Left hindlimb (tissue), 1 donor: Measurements from ENCODE around the gene TCEANC.

Experiments used
- DNase-seq: peaks from one replicate; pipeline ENCODE4 v3.0.0-alpha.2; 2018

Gene TCEANC

DNA sequence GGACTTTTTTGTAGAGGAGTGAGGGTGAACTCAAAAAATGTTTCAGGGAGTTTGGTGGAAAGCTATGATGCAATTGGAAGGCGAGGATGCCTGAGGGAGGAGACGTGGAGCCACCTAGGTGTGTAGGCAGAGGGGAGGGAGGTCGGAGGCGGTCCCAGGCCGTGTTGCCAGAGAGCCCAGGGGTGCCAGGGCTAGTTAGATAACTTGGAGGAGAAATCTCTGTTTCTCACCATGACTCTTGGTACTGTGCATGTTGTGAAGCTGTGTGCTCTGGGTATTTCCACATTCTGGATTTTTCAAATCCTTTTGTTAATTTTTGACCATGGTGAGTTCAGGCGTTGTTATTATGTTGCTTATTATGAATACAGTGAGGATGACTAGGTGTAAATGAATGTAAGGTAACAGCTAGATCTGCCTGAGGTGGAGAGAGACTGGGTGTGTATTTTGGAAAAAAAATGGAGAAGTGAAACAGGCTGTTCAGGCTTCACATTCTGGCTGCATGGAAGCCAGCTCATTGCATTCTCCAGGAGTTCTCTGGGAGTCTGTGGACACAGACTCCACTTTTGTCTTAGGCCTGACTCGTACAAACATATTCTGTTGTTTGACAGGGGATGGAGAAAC, 40.5 kb downstream of the TCEANC start:
- DNase-seq: no peak

DNA sequence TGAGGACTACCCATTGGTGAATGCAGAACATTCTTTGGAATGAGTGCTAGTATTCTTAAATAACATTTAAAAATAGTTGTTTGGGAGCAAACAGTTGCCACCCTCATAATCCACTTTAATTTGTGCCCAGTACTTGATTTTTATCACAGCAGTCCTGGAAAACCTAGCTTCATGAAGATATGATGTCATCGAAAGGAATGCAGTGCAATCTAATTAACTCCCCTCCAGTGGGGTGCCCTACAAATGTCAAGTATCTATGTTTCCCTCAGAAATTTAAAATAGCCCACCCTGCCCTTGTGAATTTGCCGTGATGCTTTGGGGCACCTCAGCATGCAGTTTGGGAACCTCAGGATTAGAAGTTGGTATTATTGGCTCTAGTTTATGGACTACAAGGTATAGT, 41.4 kb downstream of the TCEANC start:
- DNase-seq: no peak

GRCh38 chrX:13694983-13695382, 42.0 kb downstream of the TCEANC start:
- DNase-seq: no peak

DNA sequence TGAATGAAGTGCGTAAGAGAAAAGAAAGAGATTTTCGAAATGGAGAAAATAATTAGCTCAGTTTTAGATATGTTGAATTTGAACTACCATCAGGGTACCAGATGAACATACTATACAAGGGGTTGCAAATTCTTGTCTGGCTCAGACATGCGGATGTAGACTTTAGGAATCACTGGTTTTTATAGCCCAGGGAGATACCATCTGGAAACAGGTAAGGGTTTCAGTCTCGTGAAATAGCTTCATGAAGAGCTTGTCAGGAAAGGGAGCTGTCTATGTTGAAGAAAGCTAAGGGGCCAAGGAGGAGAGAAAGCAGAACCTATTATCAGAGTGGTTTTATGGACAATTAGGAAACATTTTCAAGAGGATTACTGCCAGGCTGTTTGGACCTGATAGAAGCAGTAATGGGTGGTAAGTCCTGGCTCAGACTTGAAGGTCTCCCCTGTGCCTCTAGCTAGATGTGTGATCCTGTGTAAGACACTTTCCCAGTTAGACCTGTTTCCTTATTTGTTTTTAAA, 42.7 kb downstream of the TCEANC start:
- DNase-seq: no peak

DNA sequence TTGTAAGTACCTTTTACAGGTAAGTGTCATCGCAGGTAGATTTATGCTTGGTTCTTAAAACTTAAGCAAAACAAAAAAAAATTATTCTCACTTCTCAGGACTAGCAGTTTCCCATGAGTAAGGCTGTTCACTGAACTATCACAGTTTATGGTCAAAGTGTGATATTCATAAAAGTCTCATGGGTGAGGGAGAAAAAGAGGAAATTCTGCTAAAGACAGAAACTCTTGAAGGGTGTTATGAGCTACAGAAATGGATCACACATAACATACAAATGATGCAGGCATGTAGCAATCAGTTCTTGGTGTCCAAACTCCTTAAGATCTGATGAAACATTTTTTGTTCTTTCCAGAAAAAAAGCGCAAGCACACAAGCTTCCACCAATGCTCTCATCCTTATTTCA, 44.5 kb downstream of the TCEANC start:
- no peak for DNase-seq

- DNase-seq: no peak
These were observed 45.0 kb downstream of the TCEANC start for GRCh38 chrX:13697976-13698375.

- no peak for DNase-seq
These were observed 45.5 kb downstream of the TCEANC start for GRCh38 chrX:13698432-13698831.

DNA sequence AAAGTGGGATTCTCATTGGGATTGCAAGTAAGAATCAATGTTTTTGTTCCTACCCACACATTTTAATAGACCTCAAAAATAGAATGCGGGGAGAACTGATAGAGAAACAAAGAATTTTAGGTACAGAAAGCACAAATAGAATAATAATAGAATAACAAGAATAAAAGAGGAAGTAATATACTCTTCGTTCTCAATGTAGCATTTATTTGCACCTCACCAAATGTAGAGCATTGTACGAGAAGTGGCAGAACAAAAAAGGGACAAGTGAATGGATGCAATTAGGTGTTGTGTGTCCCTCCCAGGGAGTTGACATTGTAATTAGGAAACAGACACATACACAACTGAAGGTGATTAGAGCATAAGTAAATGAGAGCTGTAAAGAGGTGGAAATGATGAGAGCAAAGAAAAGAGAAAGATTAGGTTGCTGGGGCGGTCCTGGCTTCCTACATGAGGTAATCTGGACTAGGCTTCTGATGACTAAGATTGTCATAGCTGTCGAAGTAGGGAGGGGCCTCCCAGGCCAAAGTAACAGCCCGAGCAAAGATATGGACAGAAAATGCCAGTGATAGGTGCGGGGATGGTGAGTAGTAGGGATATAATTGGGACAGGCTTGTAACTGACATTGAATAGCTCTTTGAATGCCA, 46.4 kb downstream of the TCEANC start:
- no peak for DNase-seq

DNA sequence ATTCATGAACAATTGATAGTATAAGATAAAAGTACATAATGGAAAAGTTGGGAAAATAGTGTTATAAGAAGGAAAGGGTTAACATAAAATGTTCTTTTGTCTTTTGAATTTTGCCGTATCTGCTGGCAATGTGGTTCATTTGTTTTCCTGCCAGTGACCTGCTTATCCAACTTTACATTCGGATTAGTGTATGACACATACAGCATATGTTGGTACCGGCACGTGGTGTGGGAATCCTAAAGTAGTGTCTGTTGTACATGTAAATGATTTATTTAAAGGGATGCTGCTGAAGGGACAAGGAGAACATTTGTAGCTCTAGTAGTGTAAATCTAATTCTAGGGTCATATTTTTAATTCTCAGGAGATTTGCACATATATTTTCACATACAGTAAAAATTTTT, 47.4 kb downstream of the TCEANC start:
- no peak for DNase-seq

- DNase-seq: no peak
These were observed 49.3 kb downstream of the TCEANC start for GRCh38 chrX:13702111-13702789.

DNA sequence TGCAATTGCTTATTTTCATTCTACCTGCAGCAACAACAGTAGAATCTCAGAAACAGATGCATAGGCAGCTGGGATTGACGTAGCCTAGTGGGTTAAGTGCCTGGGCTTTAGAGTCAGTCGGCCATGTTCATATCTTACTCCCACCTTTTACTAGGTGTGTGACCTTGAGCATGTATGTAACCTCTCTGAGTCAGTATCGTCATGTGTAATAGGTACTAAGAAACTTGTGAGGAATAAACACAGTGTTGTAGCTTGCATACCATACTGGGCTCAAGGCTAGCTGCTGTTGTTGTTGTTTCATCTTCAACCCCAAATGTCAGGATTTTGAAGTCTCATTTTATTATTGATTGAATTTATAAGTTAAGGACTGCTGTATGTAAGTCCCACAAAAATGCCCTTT, 50.2 kb downstream of the TCEANC start:
- DNase-seq: no peak

DNA sequence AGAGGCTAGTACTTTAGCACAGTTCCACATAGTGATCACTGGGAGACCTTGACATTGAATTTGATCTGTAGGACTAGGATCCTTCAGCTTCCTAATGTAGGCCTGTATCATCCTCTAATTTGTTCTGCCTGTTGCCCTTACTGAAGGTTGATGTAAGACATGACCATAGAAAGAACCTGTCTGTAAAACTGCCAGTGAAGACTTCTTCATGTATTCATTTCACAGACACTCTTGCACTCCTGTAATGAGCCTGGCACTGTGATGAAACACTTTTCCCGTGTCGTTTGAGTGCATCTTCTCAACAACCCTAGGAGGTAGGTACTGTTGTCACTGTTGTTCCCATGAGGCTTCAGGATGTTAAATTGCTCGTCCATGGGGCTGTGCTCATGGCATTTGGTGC, 50.6 kb downstream of the TCEANC start:
- DNase-seq: no peak

GRCh38 chrX:13711141-13711540, 58.2 kb downstream of the TCEANC start:
- no peak for DNase-seq
